Endodermal cell (in vitro differentiated cells): ENCODE measurements around the gene HDAC11. TPM values are rescaled to one million over a fixed set of nuclear protein-coding genes. Genes with fewer than 3 reads are reported as not detected.

Experiments used
- DNase-seq: peaks from one replicate; pipeline ENCODE4 v3.0.0-alpha.2; 2017
- H3K27ac ChIP-seq: 2 replicates; pipeline ENCODE4 v1.5.1; 2013; ENCODE audit warnings: mild to moderate bottlenecking, low read depth, low read length, moderate library complexity
- H3K27me3 ChIP-seq: 2 replicates; pipeline ENCODE4 v1.6.1; 2013; ENCODE audit warnings: mild to moderate bottlenecking, low read length, moderate library complexity; ENCODE audit not compliant: insufficient read depth, control insufficient read depth, poor library complexity, severe bottlenecking
- H3K36me3 ChIP-seq: 2 replicates; pipeline ENCODE4 v1.7.0; 2013; ENCODE audit warnings: mild to moderate bottlenecking, low read length, moderate library complexity; ENCODE audit not compliant: control insufficient read depth, insufficient read depth
- H3K4me1 ChIP-seq: one replicate; pipeline ENCODE4 v1.7.0; 2013; ENCODE audit warnings: low read length; ENCODE audit not compliant: control insufficient read depth, insufficient read depth
- H3K4me3 ChIP-seq: 2 replicates; pipeline ENCODE4 v1.5.1; 2013; ENCODE audit warnings: mild to moderate bottlenecking, low read length, moderate library complexity
- H3K9ac ChIP-seq: 2 replicates; pipeline ENCODE4 v1.6.1; 2013; ENCODE audit warnings: mild to moderate bottlenecking, low read length, moderate library complexity; ENCODE audit not compliant: poor library complexity, severe bottlenecking; ENCODE audit errors: extremely low read depth
- H3K9me3 ChIP-seq: 2 replicates; pipeline ENCODE4 v1.6.1; 2013; ENCODE audit warnings: mild to moderate bottlenecking, low read length, moderate library complexity; ENCODE audit not compliant: control insufficient read depth
- H3K27ac Mint-ChIP-seq: 2 replicates; pipeline ENCODE4 v1.8.0; 2020; ENCODE audit warnings: mixed read lengths
- H3K27me3 Mint-ChIP-seq: 2 replicates; pipeline ENCODE4 v1.8.0; 2021; ENCODE audit warnings: mild to moderate bottlenecking, mixed read lengths; ENCODE audit not compliant: insufficient read depth
- H3K36me3 Mint-ChIP-seq: 2 replicates; pipeline ENCODE4 v1.8.0; 2020; ENCODE audit warnings: low read depth, mixed read lengths
- H3K4me1 Mint-ChIP-seq: 2 replicates; pipeline ENCODE4 v1.8.0; 2020; ENCODE audit warnings: mixed read lengths
- H3K4me3 Mint-ChIP-seq: 2 replicates; pipeline ENCODE4 v1.8.0; 2020; ENCODE audit warnings: mild to moderate bottlenecking, moderate library complexity, mixed read lengths
- H3K9me3 Mint-ChIP-seq: 2 replicates; pipeline ENCODE4 v1.8.0; 2020; ENCODE audit warnings: mild to moderate bottlenecking, mixed read lengths
- CTCF ChIP-seq: fragments of 200-600 bp; sonication (generic); conservative IDR thresholded peaks from 2 replicates; pipeline ENCODE4 v1.5.0; 2021; ENCODE audit warnings: antibody characterized with exemption, mild to moderate bottlenecking
- WGBS, 2 experiments: methylation state at CpG; one replicate each; pipeline versions ENCODE4 v1.1.5 to v1.1.7; 2013; ENCODE audit warnings: missing lambda C conversion rate in 2 of 2, mixed read lengths in 1 of 2; ENCODE audit not compliant: insufficient coverage in 1 of 2, insufficient read length in 1 of 2; 5-methylcytosine and 5-hydroxymethylcytosine counted together
- total RNA-seq, 2 donors: library from RNA; stranded (reverse); fragmentation: NEBNext Ultra II Directional in 1 of 2; extraction: Animal tissue kit (Norgen Biotek cat#: 25700) in 1 of 2; gene quantifications; 2 replicates in 1 of 2; 3 replicates in 1 of 2; pipeline ENCODE4 v1.2.1, GENCODE V29; 2021

HDAC11 gene
- total RNA-seq, 2 donors from 2014 or later, result 17.0 to 17.1 TPM

GRCh38 chr3:13501056-13501455 lies 20.9 kb downstream of the HDAC11 start:
- H3K9me3 ChIP-seq, result no peaks in the 10 kb centered on the region
- H3K27ac ChIP-seq, result no peak overlapping the region
- H3K4me3 ChIP-seq, result no peak overlapping the region
- Mint-ChIP-seq H3K27ac (no peak overlapping the region), H3K4me3 (no peak overlapping the region), H3K36me3 (peaks cover 4% of the 10 kb centered on the region), H3K9me3 (no peaks in the 10 kb centered on the region), H3K4me1 (peaks cover 2% of the 10 kb centered on the region), H3K27me3 (no peaks in the 10 kb centered on the region)
- no peaks in the 10 kb centered on the region for H3K4me1 ChIP-seq
- DNase-seq, result no peak
- no peaks in the 10 kb centered on the region for H3K36me3 ChIP-seq
- no peak for TF ChIP-seq CTCF
- no peaks in the 10 kb centered on the region for H3K27me3 ChIP-seq
- no peak overlapping the region for H3K9ac ChIP-seq
- 96 to 100% methylated on average over 1 to 4 of the region's 4 CpGs for WGBS, 2 experiments

- WGBS, 2 experiments, result 83 to 88% methylated on average over 1 to 4 of the region's 4 CpGs
- Mint-ChIP-seq H3K27me3 (no peaks in the 10 kb centered on the region), H3K4me1 (no peaks in the 10 kb centered on the region), H3K36me3 (peaks cover 4% of the 10 kb centered on the region), H3K9me3 (no peaks in the 10 kb centered on the region), H3K27ac (no peak overlapping the region), H3K4me3 (no peak overlapping the region)
- H3K9me3 ChIP-seq, result no peaks in the 10 kb centered on the region
- no peak overlapping the region for H3K4me3 ChIP-seq
- H3K36me3 ChIP-seq, result no peaks in the 10 kb centered on the region
- DNase-seq, result no peak
- no peak overlapping the region for H3K9ac ChIP-seq
- no peaks in the 10 kb centered on the region for H3K4me1 ChIP-seq
- no peak overlapping the region for H3K27ac ChIP-seq
- TF ChIP-seq CTCF, result no peak
- H3K27me3 ChIP-seq, result no peaks in the 10 kb centered on the region
These were observed 21.4 kb downstream of the HDAC11 start for GRCh38 chr3:13501521-13501920.

- Mint-ChIP-seq H3K27me3 (no peaks in the 10 kb centered on the region), H3K9me3 (no peaks in the 10 kb centered on the region), H3K4me3 (no peak overlapping the region), H3K27ac (no peak overlapping the region), H3K36me3 (peaks cover 4% of the 10 kb centered on the region), H3K4me1 (no peaks in the 10 kb centered on the region)
- Histone ChIP-seq H3K4me3 (no peak overlapping the region), H3K9ac (no peak overlapping the region), H3K27ac (no peak overlapping the region), H3K9me3 (no peaks in the 10 kb centered on the region), H3K27me3 (no peaks in the 10 kb centered on the region), H3K36me3 (no peaks in the 10 kb centered on the region), H3K4me1 (no peaks in the 10 kb centered on the region)
- 93 to 97% methylated on average over 10 to 18 of the region's 18 CpGs for WGBS, 2 experiments
- no peak for TF ChIP-seq CTCF
- DNase-seq, result no peak
These were observed 22.1 kb downstream of the HDAC11 start for GRCh38 chr3:13501958-13502790.
